Measurements from ENCODE around the gene GRIK4. TPM values are rescaled to one million over a fixed set of nuclear protein-coding genes. Genes with fewer than 3 reads are reported as not detected.

Gene GRIK4
- total RNA-seq, 1 donor from 2014 or later: 4.5 TPM

DNA sequence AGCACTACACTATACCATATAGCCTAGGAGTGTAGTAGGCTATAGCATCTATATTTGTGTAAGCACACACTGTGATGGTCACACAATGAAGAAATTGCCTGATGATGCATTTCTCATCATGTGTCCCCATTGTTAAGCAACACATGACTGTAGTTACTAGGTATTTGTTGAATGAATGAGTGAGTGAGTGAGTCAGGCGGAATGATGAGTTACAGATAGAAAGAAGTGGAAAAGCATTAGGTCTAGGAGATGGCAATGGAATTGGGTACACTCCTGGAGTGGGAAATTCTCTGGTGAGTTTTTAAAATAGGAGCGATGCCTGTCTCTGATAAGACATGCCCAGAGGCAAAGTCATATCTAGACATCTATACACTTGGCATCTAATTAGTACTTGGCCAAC lies 351.8 kb downstream of the GRIK4 start:
- no peak overlapping the region for H3K4me3 Mint-ChIP-seq (ENCODE audit: unreplicated experiment)
- H3K36me3 Mint-ChIP-seq (ENCODE audit: low read depth, unreplicated experiment): peaks cover 4% of the 10 kb centered on the region
- no peak overlapping the region for H3K27ac Mint-ChIP-seq (ENCODE audit: unreplicated experiment)
- peaks cover 6% of the 10 kb centered on the region for H3K27me3 Mint-ChIP-seq (ENCODE audit: unreplicated experiment)
- TF ChIP-seq, protein P1, sequence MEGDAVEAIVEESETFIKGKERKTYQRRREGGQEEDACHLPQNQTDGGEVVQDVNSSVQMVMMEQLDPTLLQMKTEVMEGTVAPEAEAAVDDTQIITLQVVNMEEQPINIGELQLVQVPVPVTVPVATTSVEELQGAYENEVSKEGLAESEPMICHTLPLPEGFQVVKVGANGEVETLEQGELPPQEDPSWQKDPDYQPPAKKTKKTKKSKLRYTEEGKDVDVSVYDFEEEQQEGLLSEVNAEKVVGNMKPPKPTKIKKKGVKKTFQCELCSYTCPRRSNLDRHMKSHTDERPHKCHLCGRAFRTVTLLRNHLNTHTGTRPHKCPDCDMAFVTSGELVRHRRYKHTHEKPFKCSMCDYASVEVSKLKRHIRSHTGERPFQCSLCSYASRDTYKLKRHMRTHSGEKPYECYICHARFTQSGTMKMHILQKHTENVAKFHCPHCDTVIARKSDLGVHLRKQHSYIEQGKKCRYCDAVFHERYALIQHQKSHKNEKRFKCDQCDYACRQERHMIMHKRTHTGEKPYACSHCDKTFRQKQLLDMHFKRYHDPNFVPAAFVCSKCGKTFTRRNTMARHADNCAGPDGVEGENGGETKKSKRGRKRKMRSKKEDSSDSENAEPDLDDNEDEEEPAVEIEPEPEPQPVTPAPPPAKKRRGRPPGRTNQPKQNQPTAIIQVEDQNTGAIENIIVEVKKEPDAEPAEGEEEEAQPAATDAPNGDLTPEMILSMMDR (IDR thresholded peaks at IDR 0.05; ENCODE audit: unreplicated experiment): no peak
- no peak for DNase-seq (ENCODE audit: low spot score)
- H3K4me1 Mint-ChIP-seq (ENCODE audit: unreplicated experiment): peaks cover 32% of the 10 kb centered on the region
- no peaks in the 10 kb centered on the region for H3K9me3 Mint-ChIP-seq (ENCODE audit: unreplicated experiment)

DNA sequence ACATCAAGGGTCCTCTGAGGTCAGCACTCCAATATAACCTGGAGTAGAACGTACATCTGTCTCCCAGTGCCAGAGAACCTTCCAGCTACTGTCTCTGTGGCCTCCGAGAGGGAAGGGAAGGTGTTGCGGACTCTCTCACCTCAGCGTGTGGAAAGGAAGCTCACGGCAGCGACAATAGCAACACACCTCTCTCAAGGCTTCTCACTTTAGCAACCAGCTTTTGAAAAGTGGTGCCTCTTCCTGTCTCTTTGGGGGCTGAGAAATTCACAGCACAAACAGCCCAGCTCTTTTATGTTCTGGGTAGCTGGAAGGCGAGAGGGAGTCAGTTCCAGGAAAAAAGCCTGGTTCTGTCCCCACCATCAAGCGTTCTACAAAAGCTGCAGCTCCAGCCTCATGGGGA lies 355.5 kb downstream of the GRIK4 start:
- H3K27ac Mint-ChIP-seq (ENCODE audit: unreplicated experiment): no peak overlapping the region
- DNase-seq (ENCODE audit: low spot score): no peak
- H3K27me3 Mint-ChIP-seq (ENCODE audit: unreplicated experiment): peaks cover 8% of the 10 kb centered on the region
- TF ChIP-seq, protein P1 (IDR thresholded peaks at IDR 0.05; ENCODE audit: unreplicated experiment): no peak
- no peaks in the 10 kb centered on the region for H3K9me3 Mint-ChIP-seq (ENCODE audit: unreplicated experiment)
- H3K4me3 Mint-ChIP-seq (ENCODE audit: unreplicated experiment): no peak overlapping the region
- H3K36me3 Mint-ChIP-seq (ENCODE audit: low read depth, unreplicated experiment): peaks cover 12% of the 10 kb centered on the region
- peaks cover 28% of the 10 kb centered on the region for H3K4me1 Mint-ChIP-seq (ENCODE audit: unreplicated experiment)

DNA sequence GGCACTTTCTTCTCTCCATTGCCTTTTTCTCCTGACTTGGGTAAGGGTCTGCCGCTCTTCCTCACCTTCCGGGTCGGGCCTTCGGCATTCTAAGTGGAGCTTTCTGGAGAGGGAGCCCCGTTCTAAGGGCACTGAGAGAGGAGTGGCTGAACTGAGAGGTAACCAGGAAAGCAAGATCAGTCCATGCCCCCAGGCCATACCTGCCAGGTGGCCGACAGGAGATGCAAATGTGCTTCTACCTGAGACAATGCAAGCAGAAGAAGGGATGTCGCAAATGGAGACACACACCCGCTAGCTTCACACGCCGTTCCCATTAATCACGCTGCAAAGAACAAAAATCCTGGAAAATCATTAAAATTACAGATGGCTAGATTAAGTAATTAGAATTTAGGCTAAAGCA lies 356.0 kb downstream of the GRIK4 start:
- Mint-ChIP-seq H3K27me3 (ENCODE audit: unreplicated experiment) (peaks cover 8% of the 10 kb centered on the region), H3K9me3 (ENCODE audit: unreplicated experiment) (no peaks in the 10 kb centered on the region), H3K4me3 (ENCODE audit: unreplicated experiment) (no peak overlapping the region), H3K36me3 (ENCODE audit: low read depth, unreplicated experiment) (peaks cover 12% of the 10 kb centered on the region), H3K4me1 (ENCODE audit: unreplicated experiment) (peaks cover 28% of the 10 kb centered on the region), H3K27ac (ENCODE audit: unreplicated experiment) (no peak overlapping the region)
- TF ChIP-seq, protein P1 (IDR thresholded peaks at IDR 0.05; ENCODE audit: unreplicated experiment): no peak
- DNase-seq (ENCODE audit: low spot score): no peak

DNA sequence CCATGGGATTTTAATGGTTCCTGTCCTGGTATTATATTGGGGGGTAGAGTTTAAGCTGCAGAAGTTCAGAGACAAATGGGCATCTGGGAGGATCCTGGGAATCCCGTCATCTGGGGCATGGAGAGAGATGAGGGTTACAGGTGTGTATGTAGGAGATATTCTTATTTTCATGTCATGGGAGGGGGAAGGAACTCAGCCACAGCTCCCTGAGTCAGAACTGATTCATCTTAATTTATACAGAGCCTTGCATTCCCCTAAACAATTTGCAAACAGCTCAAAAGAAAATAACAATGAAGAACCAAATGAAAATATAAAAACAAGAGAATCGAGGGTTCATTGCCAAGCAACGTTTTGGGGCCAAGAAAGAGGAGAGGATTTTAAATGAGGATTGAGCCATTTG lies 356.4 kb downstream of the GRIK4 start:
- TF ChIP-seq, protein P1 (IDR thresholded peaks at IDR 0.05; ENCODE audit: unreplicated experiment): no peak
- peaks cover 28% of the 10 kb centered on the region for H3K4me1 Mint-ChIP-seq (ENCODE audit: unreplicated experiment)
- peaks cover 12% of the 10 kb centered on the region for H3K36me3 Mint-ChIP-seq (ENCODE audit: low read depth, unreplicated experiment)
- H3K27ac Mint-ChIP-seq (ENCODE audit: unreplicated experiment): no peak overlapping the region
- no peak for DNase-seq (ENCODE audit: low spot score)
- H3K27me3 Mint-ChIP-seq (ENCODE audit: unreplicated experiment): peaks cover 8% of the 10 kb centered on the region
- no peak overlapping the region for H3K4me3 Mint-ChIP-seq (ENCODE audit: unreplicated experiment)
- no peaks in the 10 kb centered on the region for H3K9me3 Mint-ChIP-seq (ENCODE audit: unreplicated experiment)

DNA sequence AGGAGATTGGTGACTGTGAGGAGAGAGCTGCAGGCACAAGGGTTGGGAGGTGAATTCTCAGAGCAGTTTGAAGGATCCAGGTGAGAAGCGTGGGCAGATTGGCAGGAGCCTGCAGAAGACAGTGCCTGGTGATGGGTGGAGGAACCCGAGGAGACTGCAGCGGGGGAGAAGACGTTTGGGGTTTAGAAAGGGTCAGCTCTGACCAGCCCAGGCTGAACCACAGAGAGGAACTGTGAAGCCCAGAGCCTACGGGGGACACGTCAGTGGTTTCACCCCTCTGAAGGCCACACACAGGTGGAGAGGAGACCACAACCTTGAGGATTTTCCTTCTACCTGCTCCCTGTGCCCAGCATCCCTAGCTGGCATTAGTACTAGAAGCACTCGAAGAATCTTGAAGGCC lies 357.5 kb downstream of the GRIK4 start:
- peaks cover 8% of the 10 kb centered on the region for H3K27me3 Mint-ChIP-seq (ENCODE audit: unreplicated experiment)
- TF ChIP-seq, protein P1 (IDR thresholded peaks at IDR 0.05; ENCODE audit: unreplicated experiment): no peak
- H3K27ac Mint-ChIP-seq (ENCODE audit: unreplicated experiment): no peak overlapping the region
- H3K4me1 Mint-ChIP-seq (ENCODE audit: unreplicated experiment): peaks cover 25% of the 10 kb centered on the region
- H3K4me3 Mint-ChIP-seq (ENCODE audit: unreplicated experiment): no peak overlapping the region
- DNase-seq (ENCODE audit: low spot score): no peak
- peaks cover 12% of the 10 kb centered on the region for H3K36me3 Mint-ChIP-seq (ENCODE audit: low read depth, unreplicated experiment)
- H3K9me3 Mint-ChIP-seq (ENCODE audit: unreplicated experiment): no peaks in the 10 kb centered on the region
